PC-3 (cell line): Measurements from ENCODE around the gene NSRP1. TPM values are rescaled to one million over a fixed set of nuclear protein-coding genes. Genes with fewer than 3 reads are reported as not detected.
"Not testable (repeated sequence)": the region's sequence is repeated elsewhere in the genome, so short reads cannot be mapped to it uniquely, and the experiment has no call there.

Experiments
- ATAC-seq: fragments of 200-7000 bp; cut with Tn5 transposase; 2 replicates; pipeline ENCODE4 v1.9.1; 2020; ENCODE audit warnings: mild to moderate bottlenecking, moderate library complexity
- BruUV-seq: library from RNA; stranded (reverse); fragments of 400-500 nt; replicated peaks from 2 replicates; lab custom pipeline; 2021; lab: Mats Ljungman, UMichigan
- CTCF ChIA-PET: fragments of 300-600 bp; sonication (Branson Sonifier 250); formaldehyde crosslinking; loops from one replicate; lab custom pipeline; 2022; ENCODE audit warnings: antibody characterized with exemption; lab: Charles Lee
- POLR2A ChIA-PET: fragments of 300-600 bp; sonication (Branson Sonifier 250); formaldehyde crosslinking; loops from one replicate; lab custom pipeline; 2022; ENCODE audit warnings: antibody characterized with exemption; ENCODE audit not compliant: unreplicated experiment; lab: Charles Lee
- DNase-seq: peaks from one replicate; pipeline ENCODE4 v3.0.0-alpha.2; 2015
- H2AFZ ChIP-seq: fragments of 300-600 bp; sonication (generic); 2 replicates; pipeline ENCODE4 v1.6.0; 2016; ENCODE audit warnings: antibody characterized with exemption, low read length
- H3F3A ChIP-seq: fragments of 300-600 bp; sonication (generic); one replicate; pipeline ENCODE4 v1.6.0; 2017; ENCODE audit warnings: antibody characterized with exemption, low read length, control low read depth, mild to moderate bottlenecking; ENCODE audit not compliant: unreplicated experiment
- H3K27ac ChIP-seq: fragments of 300-600 bp; sonication (generic); 2 replicates; pipeline ENCODE4 v1.5.1; 2016; ENCODE audit warnings: mild to moderate bottlenecking, low read length
- H3K27me3 ChIP-seq: fragments of 300-600 bp; sonication (generic); 2 replicates; pipeline ENCODE4 v1.6.1; 2016; ENCODE audit warnings: low read length, mixed read lengths
- H3K36me3 ChIP-seq: fragments of 300-600 bp; sonication (generic); 2 replicates; pipeline ENCODE4 v1.6.1; 2016; ENCODE audit warnings: low read depth, mixed run types, low read length, mixed read lengths
- H3K4me1 ChIP-seq: fragments of 300-600 bp; sonication (generic); 2 replicates; pipeline ENCODE4 v1.5.1; 2016; ENCODE audit warnings: low read length; ENCODE audit not compliant: insufficient read depth
- H3K4me2 ChIP-seq: fragments of 300-600 bp; sonication (generic); 2 replicates; pipeline ENCODE4 v1.6.0; 2016; ENCODE audit warnings: low read length
- H3K4me3 ChIP-seq: fragments of 300-600 bp; sonication (generic); 2 replicates; pipeline ENCODE4 v1.5.1; 2016; ENCODE audit warnings: mild to moderate bottlenecking, low read length, mixed read lengths
- H3K79me2 ChIP-seq: fragments of 300-600 bp; sonication (generic); 2 replicates; pipeline ENCODE4 v1.6.1; 2017; ENCODE audit warnings: low read length, mixed read lengths
- H3K9ac ChIP-seq: fragments of 300-600 bp; sonication (generic); 2 replicates; pipeline ENCODE4 v1.6.0; 2016; ENCODE audit warnings: mild to moderate bottlenecking, low read length
- H3K9me2 ChIP-seq: fragments of 300-600 bp; sonication (generic); replicated peaks from 2 replicates; pipeline ENCODE4 v1.6.1; 2016; ENCODE audit warnings: mixed run types, low read length, mixed read lengths
- H3K9me3 ChIP-seq: fragments of 300-600 bp; sonication (generic); 2 replicates; pipeline ENCODE4 v1.6.1; 2016; ENCODE audit warnings: low read length, mixed read lengths
- H4K20me1 ChIP-seq: fragments of 300-600 bp; sonication (generic); 2 replicates; pipeline ENCODE4 v1.6.1; 2016; ENCODE audit warnings: low read length, mixed read lengths
- CTCF ChIP-seq: fragments of 300-600 bp; sonication (generic); conservative IDR thresholded peaks from 2 replicates; pipeline ENCODE4 v1.5.1; 2017; ENCODE audit warnings: antibody characterized with exemption, low read depth, mild to moderate bottlenecking, low read length
- EZH2 ChIP-seq: fragments of 300-600 bp; sonication (generic); IDR thresholded peaks from one replicate; pipeline ENCODE4 v1.6.1; 2017; ENCODE audit warnings: antibody characterized with exemption, mild to moderate bottlenecking, low read length; ENCODE audit not compliant: unreplicated experiment
- EZH2phosphoT487 ChIP-seq: fragments of 300-600 bp; sonication (generic); IDR thresholded peaks from 2 replicates; pipeline ENCODE4 v1.6.1; 2018; ENCODE audit warnings: mild to moderate bottlenecking, antibody characterized with exemption, low read length, borderline replicate concordance
- intact Hi-C: fragments of 100-400 bp; cut with micrococcal nuclease; formaldehyde crosslinking; loops from 2 replicates; pipeline ENCODE4 v1.9.0; 2023
- total RNA-seq: library from RNA; depleted of rRNA; stranded (reverse); fragments of >200 nt; gene quantifications from 2 replicates; pipeline ENCODE4 v1.2.3, GENCODE V29; 2014

Gene NSRP1
- total RNA-seq, 1 experiment from 2014 or later: 6.4 TPM

DNA sequence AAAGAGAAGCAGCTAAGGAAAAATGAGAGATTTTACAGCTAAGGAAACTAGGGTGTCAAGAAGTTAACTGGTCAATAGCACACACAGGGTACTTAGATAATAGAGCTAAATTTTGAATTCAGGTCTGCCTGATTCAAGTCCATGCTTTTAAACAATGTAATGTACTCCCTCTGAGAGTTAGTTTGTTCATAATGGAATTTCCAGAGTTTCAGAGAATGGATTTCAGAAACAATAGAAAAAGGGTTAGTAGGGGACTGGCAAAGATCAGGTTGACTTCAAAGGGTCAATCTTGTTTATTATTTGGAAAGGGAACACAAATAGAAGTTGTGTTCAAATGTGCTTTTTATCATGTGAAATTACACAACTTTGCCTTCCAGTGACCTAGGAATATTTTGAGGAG, 17.9 kb downstream of the NSRP1 start:
- BruUV-seq: no TSS peak

DNA sequence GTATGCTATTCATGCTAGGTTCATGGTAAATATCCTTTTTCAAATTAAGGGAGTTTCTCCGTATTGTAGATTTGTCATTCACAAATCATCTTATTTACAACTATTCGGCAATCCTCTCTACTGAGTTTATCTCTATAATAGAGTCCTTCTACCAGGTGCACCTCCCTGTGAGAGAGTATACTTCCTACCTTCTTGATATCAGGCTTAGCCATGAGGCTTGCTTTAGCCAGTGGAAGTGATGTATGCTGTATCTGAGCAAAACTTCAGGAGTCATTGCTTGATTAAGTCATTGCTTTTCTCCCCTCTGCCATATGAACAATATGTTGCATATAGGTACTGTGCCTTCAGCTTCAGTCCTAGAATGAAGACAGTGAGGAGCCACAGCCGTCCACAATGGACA, 20.5 kb downstream of the NSRP1 start:
- TF ChIP-seq CTCF (no peak), EZH2phosphoT487 (no peak), EZH2 (no peak)
- Histone ChIP-seq H3K36me3 (no peaks in the 10 kb centered on the region; the same call in 1 of the 2 replicates), H3K9ac (no peak overlapping the region), H3K27ac (no peak overlapping the region), H4K20me1 (no peaks in the 10 kb centered on the region), H3K27me3 (no peaks in the 10 kb centered on the region), H3K79me2 (peaks cover 32% of the 10 kb centered on the region), H3K4me2 (no peak overlapping the region), H3K4me1 (no peaks in the 10 kb centered on the region), H3K4me3 (no peak overlapping the region), H3F3A (no peaks in the 10 kb centered on the region), H3K9me3 (no peaks in the 10 kb centered on the region), H2AFZ (no peak overlapping the region), H3K9me2 (no peaks in the 10 kb centered on the region)
- POLR2A ChIA-PET: no interaction called here
- BruUV-seq: no TSS peak
- no peak for DNase-seq
- ATAC-seq: no peak
- CTCF ChIA-PET: no interaction called here
- intact Hi-C loops: no loop called here

More for the DNA sequence above, 17.9 kb downstream of the NSRP1 start:
- Histone ChIP-seq H3K27me3 (no peaks in the 10 kb centered on the region), H3K4me1 (no peaks in the 10 kb centered on the region), H4K20me1 (no peaks in the 10 kb centered on the region), H3F3A (no peaks in the 10 kb centered on the region), H3K9me3 (no peaks in the 10 kb centered on the region), H3K4me2 (no peak overlapping the region), H3K9ac (no peak overlapping the region), H3K79me2 (peaks cover 33% of the 10 kb centered on the region), H3K4me3 (no peak overlapping the region), H3K36me3 (peaks cover 4% of the 10 kb centered on the region; the same call in 1 of the 2 replicates), H2AFZ (no peak overlapping the region), H3K9me2 (no peaks in the 10 kb centered on the region), H3K27ac (no peak overlapping the region)
- ChIA-PET POLR2A (no interaction called here), CTCF (no interaction called here)
- intact Hi-C loops: no loop called here
- TF ChIP-seq EZH2 (no peak), EZH2phosphoT487 (no peak), CTCF (no peak)
- ATAC-seq (no peak), DNase-seq (no peak)

- peaks cover 12% of the 10 kb centered on the region for H3K79me2 ChIP-seq
Measured at GRCh38 chr17:30147860-30148259, 31.2 kb downstream of the NSRP1 start.

More at GRCh38 chr17:30147860-30148259, 31.2 kb downstream of the NSRP1 start:
- CTCF ChIA-PET, intact Hi-C loops, H3K9me3 ChIP-seq, H3F3A ChIP-seq, H3K4me3 ChIP-seq, H3K4me2 ChIP-seq, H3K27ac ChIP-seq, POLR2A ChIA-PET, H3K9me2 ChIP-seq, BruUV-seq, H3K36me3 ChIP-seq, H4K20me1 ChIP-seq, ATAC-seq, H3K9ac ChIP-seq, H3K4me1 ChIP-seq, DNase-seq, H3K27me3 ChIP-seq, H2AFZ ChIP-seq: not testable (repeated sequence)
